GM23338 (cell line): Measurements from ENCODE around the gene PGAM1. TPM values are rescaled to one million over a fixed set of nuclear protein-coding genes. Genes with fewer than 3 reads are reported as not detected.

ENCODE experiments used
- ATAC-seq: fragments of 200-7000 bp; cut with Tn5 transposase; 3 replicates; pipeline ENCODE4 v1.9.1; 2020
- DNase-seq: peaks from one replicate; pipeline ENCODE4 v3.0.0-alpha.2; 2015; ENCODE audit warnings: low spot score
- H2AFZ ChIP-seq: fragments of 200-600 bp; sonication (generic); 2 replicates; pipeline ENCODE4 v1.8.0; 2016; ENCODE audit warnings: antibody characterized with exemption, mild to moderate bottlenecking, moderate library complexity
- H3F3A ChIP-seq: fragments of 200-600 bp; sonication (generic); replicated peaks from 2 replicates; pipeline ENCODE4 v1.8.0; 2017; ENCODE audit warnings: antibody characterized with exemption, mixed run types, low read depth
- H3K27ac ChIP-seq: fragments of 200-600 bp; sonication (generic); 2 replicates; pipeline ENCODE4 v1.6.1; 2016; ENCODE audit warnings: low read depth
- H3K27me3 ChIP-seq: fragments of 200-600 bp; sonication (generic); 2 replicates; pipeline ENCODE4 v1.8.0; 2016; ENCODE audit warnings: mild to moderate bottlenecking, mixed run types, moderate library complexity; ENCODE audit not compliant: insufficient read depth
- H3K36me3 ChIP-seq: fragments of 200-600 bp; sonication (generic); 2 replicates; pipeline ENCODE4 v1.8.0; 2016; ENCODE audit warnings: mild to moderate bottlenecking; ENCODE audit not compliant: insufficient read depth
- H3K4me1 ChIP-seq: fragments of 200-600 bp; sonication (generic); 2 replicates; pipeline ENCODE4 v1.8.0; 2016; ENCODE audit warnings: mild to moderate bottlenecking, moderate library complexity; ENCODE audit not compliant: insufficient read depth
- H3K4me2 ChIP-seq: fragments of 200-600 bp; sonication (generic); 2 replicates; pipeline ENCODE4 v1.7.1; 2017; ENCODE audit warnings: mixed run types
- H3K4me3 ChIP-seq: fragments of 200-600 bp; sonication (generic); 2 replicates; pipeline ENCODE4 v1.6.1; 2016; ENCODE audit warnings: mixed run types
- H3K79me2 ChIP-seq: fragments of 200-600 bp; sonication (generic); replicated peaks from 2 replicates; pipeline ENCODE4 v1.8.0; 2017; ENCODE audit warnings: mild to moderate bottlenecking; ENCODE audit not compliant: insufficient read depth
- H3K9me2 ChIP-seq: fragments of 200-600 bp; sonication (generic); 2 replicates; pipeline ENCODE4 v1.8.0; 2017; ENCODE audit not compliant: insufficient read depth
- H4K20me1 ChIP-seq: fragments of 200-600 bp; sonication (generic); replicated peaks from 2 replicates; pipeline ENCODE4 v1.8.0; 2017; ENCODE audit warnings: mild to moderate bottlenecking; ENCODE audit not compliant: insufficient read depth
- H3K27ac Mint-ChIP-seq: 2 replicates; pipeline ENCODE4 v1.8.0; 2020; ENCODE audit warnings: inconsistent platforms, mild to moderate bottlenecking, moderate library complexity, mixed read lengths
- H3K27me3 Mint-ChIP-seq: 3 replicates; pipeline ENCODE4 v1.8.0; 2022; ENCODE audit warnings: low read depth, mild to moderate bottlenecking, moderate library complexity, mixed read lengths, inconsistent platforms; ENCODE audit not compliant: insufficient read depth, poor library complexity
- H3K36me3 Mint-ChIP-seq: 3 replicates; pipeline ENCODE4 v1.8.0; 2021; ENCODE audit warnings: low read depth, mild to moderate bottlenecking, inconsistent platforms, moderate library complexity, mixed read lengths
- H3K4me1 Mint-ChIP-seq: 3 replicates; pipeline ENCODE4 v1.8.0; 2020; ENCODE audit warnings: mild to moderate bottlenecking, inconsistent platforms, mixed read lengths
- H3K4me3 Mint-ChIP-seq: 3 replicates; pipeline ENCODE4 v1.8.0; 2021; ENCODE audit warnings: moderate library complexity, mild to moderate bottlenecking, inconsistent platforms, mixed read lengths
- H3K9me3 Mint-ChIP-seq: 3 replicates; pipeline ENCODE4 v1.8.0; 2020; ENCODE audit warnings: moderate library complexity, mild to moderate bottlenecking, inconsistent platforms, mixed read lengths
- CREB1 ChIP-seq: fragments of 250-450 bp; sonication (Bioruptor Pico); IDR thresholded peaks from 2 replicates; pipeline ENCODE4 v1.5.0; 2020; ENCODE audit warnings: low read depth, mild to moderate bottlenecking, moderate library complexity
- EZH2 ChIP-seq: fragments of 200-600 bp; sonication (generic); IDR thresholded peaks from one replicate; pipeline ENCODE4 v1.8.0; 2017; ENCODE audit warnings: antibody characterized with exemption, mild to moderate bottlenecking, low read depth; ENCODE audit not compliant: unreplicated experiment
- EZH2phosphoT487 ChIP-seq: fragments of 200-600 bp; sonication (generic); IDR thresholded peaks from one replicate; pipeline ENCODE4 v1.8.1; 2018; ENCODE audit warnings: antibody characterized with exemption; ENCODE audit not compliant: unreplicated experiment
- JUNB ChIP-seq: IDR thresholded peaks from one replicate; pipeline ENCODE4 v1.6.1; 2016; ENCODE audit warnings: antibody characterized with exemption; ENCODE audit not compliant: unreplicated experiment
- NANOG ChIP-seq: IDR thresholded peaks from 2 replicates; pipeline ENCODE4 v1.6.1; 2016; ENCODE audit warnings: antibody characterized with exemption, borderline replicate concordance
- POLR2AphosphoS5 ChIP-seq: IDR thresholded peaks from 2 replicates; pipeline ENCODE4 v1.6.1; 2016; ENCODE audit warnings: antibody characterized with exemption, low read depth
- STAT1 ChIP-seq: IDR thresholded peaks from one replicate; pipeline ENCODE4 v1.6.1; 2016; ENCODE audit warnings: antibody characterized with exemption; ENCODE audit not compliant: unreplicated experiment
- ZNF114 ChIP-seq: fragments of 250-450 bp; sonication (Bioruptor Pico); IDR thresholded peaks from 2 replicates; pipeline ENCODE4 v1.5.0; 2020; ENCODE audit warnings: mild to moderate bottlenecking, moderate library complexity
- ZNF331 ChIP-seq: fragments of 250-450 bp; sonication (Bioruptor Pico); IDR thresholded peaks from 2 replicates; pipeline ENCODE4 v1.5.0; 2020; ENCODE audit warnings: low read depth, mild to moderate bottlenecking, moderate library complexity
- polyA plus RNA-seq: library from polyadenylated mRNA; unstranded; fragments of >200 nt; fragmentation: Nextera tagmentation; extraction: Ambion mirVana; gene quantifications from 2 replicates; pipeline ENCODE4 v1.2.1, GENCODE V29; 2016
- total RNA-seq: library from RNA; depleted of rRNA; stranded (reverse); fragments of >200 nt; shearing (Covaris generic); gene quantifications from 2 replicates; pipeline ENCODE4 v1.2.3, GENCODE V29; 2014
- TF ChIP-seq, protein P1 (sequence below): fragments of 250-450 bp; sonication (Bioruptor Pico); IDR thresholded peaks from 2 replicates; pipeline ENCODE4 v1.5.0; 2020; ENCODE audit warnings: mild to moderate bottlenecking, moderate library complexity
- TF ChIP-seq, protein P2 (sequence below): IDR thresholded peaks from one replicate; pipeline ENCODE4 v1.6.1; 2018; ENCODE audit warnings: antibody characterized with exemption; ENCODE audit not compliant: unreplicated experiment
- TF ChIP-seq, protein P3 (sequence below): IDR thresholded peaks from 2 replicates; pipeline ENCODE4 v1.6.1; 2016; ENCODE audit warnings: antibody characterized with exemption
- TF ChIP-seq, protein P4 (sequence below), 2 experiments: fragments of 200-600 bp in 1 of 2; sonication (generic) in 1 of 2; conservative IDR thresholded peaks; 2 replicates each; pipeline versions ENCODE4 v1.5.1 to v1.6.1; 2016 to 2017; ENCODE audit warnings: antibody characterized with exemption in 2 of 2, low read depth in 2 of 2, mild to moderate bottlenecking in 2 of 2, moderate library complexity in 1 of 2

Gene PGAM1
- total and polyA plus RNA-seq, 2 experiments from 2014 or later = 497 to 930 TPM

DNA sequence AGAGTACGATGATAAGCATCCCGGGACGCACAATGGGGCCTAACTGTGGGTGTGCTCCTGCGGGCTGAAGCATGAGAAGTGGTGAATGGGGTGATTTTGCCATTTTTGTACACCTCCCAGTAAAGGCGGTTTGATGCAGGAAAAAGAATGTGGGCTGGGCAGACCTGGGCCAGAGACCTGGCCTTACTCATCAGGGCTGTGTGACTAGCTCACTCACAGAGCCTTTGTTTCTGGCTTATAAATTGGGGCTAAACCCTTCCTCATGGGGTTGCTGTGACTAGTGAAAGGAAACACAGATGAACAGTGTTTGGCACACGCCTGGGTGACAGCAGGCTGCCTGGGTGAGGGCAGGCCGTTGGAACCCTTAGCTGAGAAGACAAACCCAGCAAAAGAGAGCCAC is 42.8 kb upstream of the PGAM1 start:
- no peak for TF ChIP-seq EZH2
- no peak for TF ChIP-seq STAT1
- TF ChIP-seq, protein P1, sequence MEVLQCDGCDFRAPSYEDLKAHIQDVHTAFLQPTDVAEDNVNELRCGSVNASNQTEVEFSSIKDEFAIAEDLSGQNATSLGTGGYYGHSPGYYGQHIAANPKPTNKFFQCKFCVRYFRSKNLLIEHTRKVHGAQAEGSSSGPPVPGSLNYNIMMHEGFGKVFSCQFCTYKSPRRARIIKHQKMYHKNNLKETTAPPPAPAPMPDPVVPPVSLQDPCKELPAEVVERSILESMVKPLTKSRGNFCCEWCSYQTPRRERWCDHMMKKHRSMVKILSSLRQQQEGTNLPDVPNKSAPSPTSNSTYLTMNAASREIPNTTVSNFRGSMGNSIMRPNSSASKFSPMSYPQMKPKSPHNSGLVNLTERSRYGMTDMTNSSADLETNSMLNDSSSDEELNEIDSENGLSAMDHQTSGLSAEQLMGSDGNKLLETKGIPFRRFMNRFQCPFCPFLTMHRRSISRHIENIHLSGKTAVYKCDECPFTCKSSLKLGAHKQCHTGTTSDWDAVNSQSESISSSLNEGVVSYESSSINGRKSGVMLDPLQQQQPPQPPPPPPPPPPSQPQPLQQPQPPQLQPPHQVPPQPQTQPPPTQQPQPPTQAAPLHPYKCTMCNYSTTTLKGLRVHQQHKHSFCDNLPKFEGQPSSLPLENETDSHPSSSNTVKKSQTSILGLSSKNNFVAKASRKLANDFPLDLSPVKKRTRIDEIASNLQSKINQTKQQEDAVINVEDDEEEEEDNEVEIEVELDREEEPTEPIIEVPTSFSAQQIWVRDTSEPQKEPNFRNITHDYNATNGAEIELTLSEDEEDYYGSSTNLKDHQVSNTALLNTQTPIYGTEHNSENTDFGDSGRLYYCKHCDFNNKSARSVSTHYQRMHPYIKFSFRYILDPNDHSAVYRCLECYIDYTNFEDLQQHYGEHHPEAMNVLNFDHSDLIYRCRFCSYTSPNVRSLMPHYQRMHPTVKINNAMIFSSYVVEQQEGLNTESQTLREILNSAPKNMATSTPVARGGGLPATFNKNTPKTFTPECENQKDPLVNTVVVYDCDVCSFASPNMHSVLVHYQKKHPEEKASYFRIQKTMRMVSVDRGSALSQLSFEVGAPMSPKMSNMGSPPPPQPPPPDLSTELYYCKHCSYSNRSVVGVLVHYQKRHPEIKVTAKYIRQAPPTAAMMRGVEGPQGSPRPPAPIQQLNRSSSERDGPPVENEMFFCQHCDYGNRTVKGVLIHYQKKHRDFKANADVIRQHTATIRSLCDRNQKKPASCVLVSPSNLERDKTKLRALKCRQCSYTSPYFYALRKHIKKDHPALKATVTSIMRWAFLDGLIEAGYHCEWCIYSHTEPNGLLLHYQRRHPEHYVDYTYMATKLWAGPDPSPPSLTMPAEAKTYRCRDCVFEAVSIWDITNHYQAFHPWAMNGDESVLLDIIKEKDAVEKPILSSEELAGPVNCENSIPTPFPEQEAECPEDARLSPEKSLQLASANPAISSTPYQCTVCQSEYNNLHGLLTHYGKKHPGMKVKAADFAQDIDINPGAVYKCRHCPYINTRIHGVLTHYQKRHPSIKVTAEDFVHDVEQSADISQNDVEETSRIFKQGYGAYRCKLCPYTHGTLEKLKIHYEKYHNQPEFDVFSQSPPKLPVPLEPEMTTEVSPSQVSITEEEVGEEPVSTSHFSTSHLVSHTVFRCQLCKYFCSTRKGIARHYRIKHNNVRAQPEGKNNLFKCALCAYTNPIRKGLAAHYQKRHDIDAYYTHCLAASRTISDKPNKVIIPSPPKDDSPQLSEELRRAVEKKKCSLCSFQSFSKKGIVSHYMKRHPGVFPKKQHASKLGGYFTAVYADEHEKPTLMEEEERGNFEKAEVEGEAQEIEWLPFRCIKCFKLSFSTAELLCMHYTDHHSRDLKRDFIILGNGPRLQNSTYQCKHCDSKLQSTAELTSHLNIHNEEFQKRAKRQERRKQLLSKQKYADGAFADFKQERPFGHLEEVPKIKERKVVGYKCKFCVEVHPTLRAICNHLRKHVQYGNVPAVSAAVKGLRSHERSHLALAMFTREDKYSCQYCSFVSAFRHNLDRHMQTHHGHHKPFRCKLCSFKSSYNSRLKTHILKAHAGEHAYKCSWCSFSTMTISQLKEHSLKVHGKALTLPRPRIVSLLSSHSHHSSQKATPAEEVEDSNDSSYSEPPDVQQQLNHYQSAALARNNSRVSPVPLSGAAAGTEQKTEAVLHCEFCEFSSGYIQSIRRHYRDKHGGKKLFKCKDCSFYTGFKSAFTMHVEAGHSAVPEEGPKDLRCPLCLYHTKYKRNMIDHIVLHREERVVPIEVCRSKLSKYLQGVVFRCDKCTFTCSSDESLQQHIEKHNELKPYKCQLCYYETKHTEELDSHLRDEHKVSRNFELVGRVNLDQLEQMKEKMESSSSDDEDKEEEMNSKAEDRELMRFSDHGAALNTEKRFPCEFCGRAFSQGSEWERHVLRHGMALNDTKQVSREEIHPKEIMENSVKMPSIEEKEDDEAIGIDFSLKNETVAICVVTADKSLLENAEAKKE (CRISPR knock-in tag) = no peak
- TF ChIP-seq EZH2phosphoT487 = no peak
- TF ChIP-seq ZNF114 = no peak
- TF ChIP-seq, protein P2, sequence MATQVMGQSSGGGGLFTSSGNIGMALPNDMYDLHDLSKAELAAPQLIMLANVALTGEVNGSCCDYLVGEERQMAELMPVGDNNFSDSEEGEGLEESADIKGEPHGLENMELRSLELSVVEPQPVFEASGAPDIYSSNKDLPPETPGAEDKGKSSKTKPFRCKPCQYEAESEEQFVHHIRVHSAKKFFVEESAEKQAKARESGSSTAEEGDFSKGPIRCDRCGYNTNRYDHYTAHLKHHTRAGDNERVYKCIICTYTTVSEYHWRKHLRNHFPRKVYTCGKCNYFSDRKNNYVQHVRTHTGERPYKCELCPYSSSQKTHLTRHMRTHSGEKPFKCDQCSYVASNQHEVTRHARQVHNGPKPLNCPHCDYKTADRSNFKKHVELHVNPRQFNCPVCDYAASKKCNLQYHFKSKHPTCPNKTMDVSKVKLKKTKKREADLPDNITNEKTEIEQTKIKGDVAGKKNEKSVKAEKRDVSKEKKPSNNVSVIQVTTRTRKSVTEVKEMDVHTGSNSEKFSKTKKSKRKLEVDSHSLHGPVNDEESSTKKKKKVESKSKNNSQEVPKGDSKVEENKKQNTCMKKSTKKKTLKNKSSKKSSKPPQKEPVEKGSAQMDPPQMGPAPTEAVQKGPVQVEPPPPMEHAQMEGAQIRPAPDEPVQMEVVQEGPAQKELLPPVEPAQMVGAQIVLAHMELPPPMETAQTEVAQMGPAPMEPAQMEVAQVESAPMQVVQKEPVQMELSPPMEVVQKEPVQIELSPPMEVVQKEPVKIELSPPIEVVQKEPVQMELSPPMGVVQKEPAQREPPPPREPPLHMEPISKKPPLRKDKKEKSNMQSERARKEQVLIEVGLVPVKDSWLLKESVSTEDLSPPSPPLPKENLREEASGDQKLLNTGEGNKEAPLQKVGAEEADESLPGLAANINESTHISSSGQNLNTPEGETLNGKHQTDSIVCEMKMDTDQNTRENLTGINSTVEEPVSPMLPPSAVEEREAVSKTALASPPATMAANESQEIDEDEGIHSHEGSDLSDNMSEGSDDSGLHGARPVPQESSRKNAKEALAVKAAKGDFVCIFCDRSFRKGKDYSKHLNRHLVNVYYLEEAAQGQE = no peak
- TF ChIP-seq POLR2AphosphoS5 = no peak
- no peak for TF ChIP-seq CREB1 (CRISPR knock-in tag)
- TF ChIP-seq, protein P3, sequence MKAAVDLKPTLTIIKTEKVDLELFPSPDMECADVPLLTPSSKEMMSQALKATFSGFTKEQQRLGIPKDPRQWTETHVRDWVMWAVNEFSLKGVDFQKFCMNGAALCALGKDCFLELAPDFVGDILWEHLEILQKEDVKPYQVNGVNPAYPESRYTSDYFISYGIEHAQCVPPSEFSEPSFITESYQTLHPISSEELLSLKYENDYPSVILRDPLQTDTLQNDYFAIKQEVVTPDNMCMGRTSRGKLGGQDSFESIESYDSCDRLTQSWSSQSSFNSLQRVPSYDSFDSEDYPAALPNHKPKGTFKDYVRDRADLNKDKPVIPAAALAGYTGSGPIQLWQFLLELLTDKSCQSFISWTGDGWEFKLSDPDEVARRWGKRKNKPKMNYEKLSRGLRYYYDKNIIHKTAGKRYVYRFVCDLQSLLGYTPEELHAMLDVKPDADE = no peak
- no peak for TF ChIP-seq NANOG
- no peak for TF ChIP-seq JUNB
- no peak for TF ChIP-seq ZNF331 (CRISPR knock-in tag)
- TF ChIP-seq, protein P4, sequence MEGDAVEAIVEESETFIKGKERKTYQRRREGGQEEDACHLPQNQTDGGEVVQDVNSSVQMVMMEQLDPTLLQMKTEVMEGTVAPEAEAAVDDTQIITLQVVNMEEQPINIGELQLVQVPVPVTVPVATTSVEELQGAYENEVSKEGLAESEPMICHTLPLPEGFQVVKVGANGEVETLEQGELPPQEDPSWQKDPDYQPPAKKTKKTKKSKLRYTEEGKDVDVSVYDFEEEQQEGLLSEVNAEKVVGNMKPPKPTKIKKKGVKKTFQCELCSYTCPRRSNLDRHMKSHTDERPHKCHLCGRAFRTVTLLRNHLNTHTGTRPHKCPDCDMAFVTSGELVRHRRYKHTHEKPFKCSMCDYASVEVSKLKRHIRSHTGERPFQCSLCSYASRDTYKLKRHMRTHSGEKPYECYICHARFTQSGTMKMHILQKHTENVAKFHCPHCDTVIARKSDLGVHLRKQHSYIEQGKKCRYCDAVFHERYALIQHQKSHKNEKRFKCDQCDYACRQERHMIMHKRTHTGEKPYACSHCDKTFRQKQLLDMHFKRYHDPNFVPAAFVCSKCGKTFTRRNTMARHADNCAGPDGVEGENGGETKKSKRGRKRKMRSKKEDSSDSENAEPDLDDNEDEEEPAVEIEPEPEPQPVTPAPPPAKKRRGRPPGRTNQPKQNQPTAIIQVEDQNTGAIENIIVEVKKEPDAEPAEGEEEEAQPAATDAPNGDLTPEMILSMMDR (conservative IDR thresholded peaks at IDR 0.05; ENCODE audit: low read depth in 2 of 2) = no peak
- DNase-seq (no peak), ATAC-seq (no peak)
- H3K27ac Mint-ChIP-seq = no peak overlapping the region
- Histone ChIP-seq H3K4me1 (no peaks in the 10 kb centered on the region), H3K79me2 (no peaks in the 10 kb centered on the region), H3F3A (no peaks in the 10 kb centered on the region), H3K9me2 (no peaks in the 10 kb centered on the region), H3K36me3 (peaks cover 24% of the 10 kb centered on the region), H3K27me3 (no peaks in the 10 kb centered on the region), H3K27ac (no peak overlapping the region), H2AFZ (no peak overlapping the region), H4K20me1 (no peaks in the 10 kb centered on the region; the same call in 1 of the 2 replicates), H3K4me2 (no peak overlapping the region), H3K4me3 (no peak overlapping the region)
- no peaks in the 10 kb centered on the region for H3K9me3 Mint-ChIP-seq
- peaks cover 65% of the 10 kb centered on the region for H3K36me3 Mint-ChIP-seq
- peaks cover 4% of the 10 kb centered on the region for H3K27me3 Mint-ChIP-seq
- no peaks in the 10 kb centered on the region for H3K4me1 Mint-ChIP-seq
- no peak overlapping the region for H3K4me3 Mint-ChIP-seq
